Lower leg skin (tissue), 4 donors: ENCODE measurements around the gene MSANTD1. TPM values are rescaled to one million over a fixed set of nuclear protein-coding genes. Genes with fewer than 3 reads are reported as not detected.

ENCODE experiments used
- DNase-seq, 2 donors: peaks; one replicate each; pipeline ENCODE4 v3.0.0-alpha.2; 2019; ENCODE audit warnings: low spot score in 2 of 2
- H3K4me3 ChIP-seq: fragments of 200-600 bp; sonication (generic); 2 replicates; pipeline ENCODE4 v1.5.1; 2017; ENCODE audit warnings: mild to moderate bottlenecking, low read depth; ENCODE audit not compliant: poor library complexity, severe bottlenecking
- CTCF ChIP-seq, 3 donors: fragments of 450-650 bp; IDR thresholded peaks; one replicate each; pipeline ENCODE4 v1.5.1; 2016; ENCODE audit warnings: antibody characterized with exemption in 3 of 3, mild to moderate bottlenecking in 3 of 3, moderate library complexity in 2 of 3
- POLR2A ChIP-seq, 2 donors: fragments of 450-650 bp; IDR thresholded peaks; one replicate each; pipeline ENCODE4 v1.6.1; 2016 to 2017; ENCODE audit warnings: antibody characterized with exemption in 2 of 2, mild to moderate bottlenecking in 1 of 2, moderate library complexity in 1 of 2
- WGBS, 2 donors: methylation state at CpG; one replicate each; pipeline ENCODE4 v1.1.5; 2018; 5-methylcytosine and 5-hydroxymethylcytosine counted together
- intact Hi-C: fragments of 100-400 bp; cut with DNase I; formaldehyde crosslinking; loops from one replicate; pipeline ENCODE4 v1.15.0; 2023; ENCODE audit warnings: low total_unique reads
- total RNA-seq, 4 donors: library from RNA; depleted of rRNA; stranded (reverse); fragments of >200 nt; gene quantifications; one replicate each; pipeline ENCODE4 v1.1.0, GENCODE V29; 2016

Gene MSANTD1
- total RNA-seq, 4 donors from 2014 or later = 0.19 to 0.76 (median 0.35) TPM

GRCh38 chr4:3236326-3236878, 12.6 kb upstream of the MSANTD1 start:
- TF ChIP-seq CTCF (IDR thresholded peaks at IDR 0.05) = no peak
- no peak for TF ChIP-seq POLR2A (IDR thresholded peaks at IDR 0.05)
- WGBS, 2 donors = 88 to 90% methylated on average over 9 of the region's 9 CpGs
- no peak for DNase-seq
- intact Hi-C loops = no loop called here
- H3K4me3 ChIP-seq = no peak overlapping the region

- no peak for DNase-seq
- intact Hi-C loops = no loop called here
- H3K4me3 ChIP-seq = no peak overlapping the region
- TF ChIP-seq CTCF (IDR thresholded peaks at IDR 0.05) (no peak), POLR2A (IDR thresholded peaks at IDR 0.05) (no peak)
- 95 to 97% methylated on average over 19 of the region's 19 CpGs for WGBS, 2 donors
These were observed 11.7 kb upstream of the MSANTD1 start for GRCh38 chr4:3237266-3237665.

GRCh38 chr4:3237712-3238560, 11.0 kb upstream of the MSANTD1 start:
- DNase-seq = no peak
- WGBS, 2 donors = 86 to 87% methylated on average over 26 of the region's 26 CpGs
- TF ChIP-seq CTCF (IDR thresholded peaks at IDR 0.05) (no peak), POLR2A (IDR thresholded peaks at IDR 0.05) (no peak)
- no peak overlapping the region for H3K4me3 ChIP-seq
- intact Hi-C loops = no loop called here

GRCh38 chr4:3238721-3239120, 10.2 kb upstream of the MSANTD1 start:
- H3K4me3 ChIP-seq = no peak overlapping the region
- DNase-seq = no peak
- intact Hi-C loops = no loop called here
- 91 to 92% methylated on average over 11 to 18 of the region's 18 CpGs for WGBS, 2 donors
- TF ChIP-seq POLR2A (IDR thresholded peaks at IDR 0.05) (no peak), CTCF (IDR thresholded peaks at IDR 0.05) (no peak)

GRCh38 chr4:3239303-3239702, 9.7 kb upstream of the MSANTD1 start:
- WGBS, 2 donors = 88 to 93% methylated on average over 4 to 11 of the region's 11 CpGs
- DNase-seq = no peak
- no peak overlapping the region for H3K4me3 ChIP-seq
- intact Hi-C loops = no loop called here
- TF ChIP-seq CTCF (IDR thresholded peaks at IDR 0.05) (no peak), POLR2A (IDR thresholded peaks at IDR 0.05) (no peak)
